ENCODE data around the gene PHF13. TPM values are rescaled to one million over a fixed set of nuclear protein-coding genes. Genes with fewer than 3 reads are reported as not detected.

PHF13 gene
- total and polyA plus RNA-seq, 2 donors (not counting 1 experiment from before 2014, with no cell fraction given), result 12.1 to 13.7 TPM

DNA sequence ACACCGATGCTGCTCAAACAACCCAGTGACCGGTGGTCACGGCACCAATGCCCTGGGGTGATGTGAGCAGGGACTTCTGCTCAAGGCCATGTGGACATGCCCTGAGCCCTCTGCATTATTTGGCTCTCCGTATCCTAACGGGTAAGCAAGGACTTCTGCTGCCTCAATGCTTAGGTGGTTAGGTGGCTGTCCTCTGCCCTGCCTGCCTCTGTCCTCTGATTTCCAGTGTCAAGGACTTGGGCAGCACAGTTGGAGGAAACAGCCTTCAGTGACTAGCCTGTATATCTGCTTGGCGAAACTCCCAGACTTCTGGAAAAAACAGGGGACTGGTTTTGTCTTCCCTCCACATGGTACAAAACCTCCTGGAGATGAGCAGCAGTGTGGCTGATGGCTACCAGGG, 53.6 kb downstream of the PHF13 start:
- Histone ChIP-seq H3K27me3 (ENCODE audit: control insufficient read depth, insufficient read depth, low read length) (no peaks in the 10 kb centered on the region), H3K36me3 (ENCODE audit: control insufficient read depth, insufficient read depth, low read length) (peaks cover 6% of the 10 kb centered on the region), H3K4me2 (ENCODE audit: extremely low read depth, insufficient read depth, low read length) (no peak overlapping the region), H3K4me3 (replicated peaks in 1 of 4; ENCODE audit: control extremely low read depth in 1 of 4, insufficient read depth in 1 of 4, low read depth in 3 of 4, low read length in 4 of 4) (no peak overlapping the region), H4K20me1 (ENCODE audit: control insufficient read depth, extremely low read depth, insufficient read depth, low read length) (no peaks in the 10 kb centered on the region), H3K79me2 (ENCODE audit: control insufficient read depth, insufficient read depth, low read length) (no peaks in the 10 kb centered on the region), H3K27ac (ENCODE audit: insufficient read depth, low read length) (no peak overlapping the region), H3K4me1 (ENCODE audit: control insufficient read depth, extremely low read depth, insufficient read depth, low read length) (no peaks in the 10 kb centered on the region), H3K9me3 (ENCODE audit: control insufficient read depth, insufficient read depth, low read depth, low read length) (no peaks in the 10 kb centered on the region), H3K9ac (ENCODE audit: insufficient read depth, low read length) (no peak overlapping the region), H2AFZ (ENCODE audit: low read length) (no peak overlapping the region)
- no peak for DNase-seq (ENCODE audit: low read depth in 2 of 2)
- TF ChIP-seq EZH2 (IDR thresholded peaks at IDR 0.05; ENCODE audit: low read length, missing control alignments) (no peak), CTCF (conservative IDR thresholded peaks at IDR 0.05 in 1 of 2, IDR thresholded peaks at IDR 0.05 in 1 of 2; ENCODE audit: low read depth in 1 of 2, low read length in 2 of 2) (no peak)

DNA sequence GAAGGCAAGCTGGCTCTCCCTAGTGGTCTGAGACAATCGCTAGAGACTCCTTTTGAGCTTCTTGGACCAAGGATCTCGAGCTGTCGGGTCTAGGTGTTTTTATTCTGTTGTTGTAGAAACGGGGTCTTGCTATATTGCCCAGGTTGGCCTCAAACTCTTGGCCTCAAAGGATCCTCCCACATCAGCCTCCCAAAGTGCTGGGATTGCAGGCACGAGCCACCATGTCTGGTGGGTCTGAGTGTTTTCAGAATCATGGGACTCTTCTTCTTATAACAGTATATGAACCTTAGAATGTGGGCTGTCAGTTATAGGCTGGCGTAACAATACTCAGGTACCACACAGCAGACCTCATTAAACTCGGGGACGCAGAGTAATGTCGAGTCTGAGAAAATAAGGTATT, 55.0 kb downstream of the PHF13 start:
- Histone ChIP-seq H3K36me3 (ENCODE audit: control insufficient read depth, insufficient read depth, low read length) (peaks cover 6% of the 10 kb centered on the region), H3K4me1 (ENCODE audit: control insufficient read depth, extremely low read depth, insufficient read depth, low read length) (no peaks in the 10 kb centered on the region), H2AFZ (ENCODE audit: low read length) (no peak overlapping the region), H3K4me3 (replicated peaks in 1 of 4; ENCODE audit: control extremely low read depth in 1 of 4, insufficient read depth in 1 of 4, low read depth in 3 of 4, low read length in 4 of 4) (no peak overlapping the region), H4K20me1 (ENCODE audit: control insufficient read depth, extremely low read depth, insufficient read depth, low read length) (no peaks in the 10 kb centered on the region), H3K9me3 (ENCODE audit: control insufficient read depth, insufficient read depth, low read depth, low read length) (no peaks in the 10 kb centered on the region), H3K4me2 (ENCODE audit: extremely low read depth, insufficient read depth, low read length) (no peak overlapping the region), H3K79me2 (ENCODE audit: control insufficient read depth, insufficient read depth, low read length) (no peaks in the 10 kb centered on the region), H3K27me3 (ENCODE audit: control insufficient read depth, insufficient read depth, low read length) (no peaks in the 10 kb centered on the region), H3K9ac (ENCODE audit: insufficient read depth, low read length) (no peak overlapping the region), H3K27ac (ENCODE audit: insufficient read depth, low read length) (no peak overlapping the region)
- no peak for TF ChIP-seq CTCF (conservative IDR thresholded peaks at IDR 0.05 in 1 of 2, IDR thresholded peaks at IDR 0.05 in 1 of 2; ENCODE audit: low read depth in 1 of 2, low read length in 2 of 2)
- no peak for TF ChIP-seq EZH2 (IDR thresholded peaks at IDR 0.05; ENCODE audit: low read length, missing control alignments)
- DNase-seq (ENCODE audit: low read depth in 2 of 2), result no peak

GRCh38 chr1:6672558-6672957, 59.0 kb downstream of the PHF13 start:
- no peak for TF ChIP-seq EZH2 (IDR thresholded peaks at IDR 0.05; ENCODE audit: low read length, missing control alignments)
- TF ChIP-seq CTCF (conservative IDR thresholded peaks at IDR 0.05 in 1 of 2, IDR thresholded peaks at IDR 0.05 in 1 of 2; ENCODE audit: low read depth in 1 of 2, low read length in 2 of 2), result no peak
- no peak overlapping the region for H3K4me3 ChIP-seq (replicated peaks in 1 of 4; ENCODE audit: control extremely low read depth in 1 of 4, insufficient read depth in 1 of 4, low read depth in 3 of 4, low read length in 4 of 4)
- no peak for DNase-seq (ENCODE audit: low read depth in 2 of 2)
- no peaks in the 10 kb centered on the region for H3K27me3 ChIP-seq (ENCODE audit: control insufficient read depth, insufficient read depth, low read length)
- no peak overlapping the region for H2AFZ ChIP-seq (ENCODE audit: low read length)
- H3K4me2 ChIP-seq (ENCODE audit: extremely low read depth, insufficient read depth, low read length), result no peak overlapping the region
- peaks cover 3% of the 10 kb centered on the region for H3K36me3 ChIP-seq (ENCODE audit: control insufficient read depth, insufficient read depth, low read length)
- H3K9ac ChIP-seq (ENCODE audit: insufficient read depth, low read length), result no peak overlapping the region
- no peaks in the 10 kb centered on the region for H3K4me1 ChIP-seq (ENCODE audit: control insufficient read depth, extremely low read depth, insufficient read depth, low read length)
- H3K79me2 ChIP-seq (ENCODE audit: control insufficient read depth, insufficient read depth, low read length), result no peaks in the 10 kb centered on the region
- no peak overlapping the region for H3K27ac ChIP-seq (ENCODE audit: insufficient read depth, low read length)
- H4K20me1 ChIP-seq (ENCODE audit: control insufficient read depth, extremely low read depth, insufficient read depth, low read length), result no peaks in the 10 kb centered on the region
- H3K9me3 ChIP-seq (ENCODE audit: control insufficient read depth, insufficient read depth, low read depth, low read length), result no peaks in the 10 kb centered on the region

Other genes with a start within 250 kb of the PHF13 start
- 22.3 and 58.0 TPM in 2 replicates for gene ACOT7, start 220.0 kb upstream of the PHF13 start, total RNA-seq
- 50.7 and 141 TPM in 2 replicates for gene ACOT7, start 220.0 kb upstream of the PHF13 start, polyA plus RNA-seq
- gene HES2, start 193.8 kb upstream of the PHF13 start, total RNA-seq, result 0.26 and 0.50 TPM in 2 replicates
- gene HES2, start 193.8 kb upstream of the PHF13 start, polyA plus RNA-seq, result 0.02 TPM in 1 of 2 replicates, not detected in the other
- not detected in 2 replicates for gene ESPN, start 189.0 kb upstream of the PHF13 start, total RNA-seq
- not detected in 2 replicates for gene ESPN, start 189.0 kb upstream of the PHF13 start, polyA plus RNA-seq
- gene TNFRSF25, start 147.6 kb upstream of the PHF13 start, total RNA-seq, result 0.51 and 1.5 TPM in 2 replicates
- gene TNFRSF25, start 147.6 kb upstream of the PHF13 start, polyA plus RNA-seq, result 0.24 and 0.37 TPM in 2 replicates
- gene PLEKHG5, start 122.1 kb upstream of the PHF13 start, total RNA-seq, result 1.3 and 3.3 TPM in 2 replicates
- gene PLEKHG5, start 122.1 kb upstream of the PHF13 start, polyA plus RNA-seq, result 0.42 and 0.79 TPM in 2 replicates
- 17.5 and 18.7 TPM in 2 replicates for gene NOL9, start 59.2 kb upstream of the PHF13 start, total RNA-seq
- 19.0 and 24.2 TPM in 2 replicates for gene NOL9, start 59.2 kb upstream of the PHF13 start, polyA plus RNA-seq
- gene TAS1R1, start 58.4 kb upstream of the PHF13 start, total RNA-seq, result under 0.01 and 0.17 TPM in 2 replicates
- gene TAS1R1, start 58.4 kb upstream of the PHF13 start, polyA plus RNA-seq, result 0.05 and 0.10 TPM in 2 replicates
- 15.4 and 16.0 TPM in 2 replicates for gene ZBTB48, start 33.7 kb upstream of the PHF13 start, total RNA-seq
- 4.9 and 5.7 TPM in 2 replicates for gene ZBTB48, start 33.7 kb upstream of the PHF13 start, polyA plus RNA-seq
- 39.3 and 44.9 TPM in 2 replicates for gene KLHL21, start 10.9 kb upstream of the PHF13 start, total RNA-seq
- 11.7 and 12.8 TPM in 2 replicates for gene KLHL21, start 10.9 kb upstream of the PHF13 start, polyA plus RNA-seq
- gene THAP3, start 11.1 kb downstream of the PHF13 start, total RNA-seq, result 34.4 and 35.5 TPM in 2 replicates
- gene THAP3, start 11.1 kb downstream of the PHF13 start, polyA plus RNA-seq, result 5.3 and 6.5 TPM in 2 replicates
- 29.0 and 35.2 TPM in 2 replicates for gene DNAJC11, start 88.1 kb downstream of the PHF13 start, total RNA-seq
- 31.8 and 47.2 TPM in 2 replicates for gene DNAJC11, start 88.1 kb downstream of the PHF13 start, polyA plus RNA-seq
- gene CAMTA1, start 171.7 kb downstream of the PHF13 start, total RNA-seq, result 45.5 and 47.6 TPM in 2 replicates
- gene CAMTA1, start 171.7 kb downstream of the PHF13 start, polyA plus RNA-seq, result 78.5 and 86.0 TPM in 2 replicates

Measured in fibroblast of lung (primary cell).